IMR-90 (cell line): Measurements from ENCODE around the gene COX14. TPM values are rescaled to one million over a fixed set of nuclear protein-coding genes. Genes with fewer than 3 reads are reported as not detected.

Experiments used
- ATAC-seq: fragments of 200-7000 bp; cut with Tn5 transposase; 2 replicates; pipeline ENCODE4 v1.9.1; 2020; ENCODE audit warnings: low read depth, mild to moderate bottlenecking, moderate library complexity
- BruUV-seq: library from RNA; stranded (reverse); fragments of 400-500 nt; replicated peaks from 2 replicates; lab custom pipeline; 2021; lab: Mats Ljungman, UMichigan
- CTCF ChIA-PET: fragments of 300-600 bp; formaldehyde crosslinking; extraction: SDS; loops from one replicate; lab custom pipeline; 2021; ENCODE audit warnings: antibody characterized with exemption; lab: Yijun Ruan, JAX
- POLR2A ChIA-PET: fragments of 300-600 bp; sonication (Branson Sonifier 250); formaldehyde crosslinking; loops from one replicate; lab custom pipeline; 2022; ENCODE audit warnings: antibody characterized with exemption; ENCODE audit not compliant: unreplicated experiment; lab: Charles Lee
- DNase-seq: peaks from one replicate; pipeline ENCODE4 v3.0.0; 2013
- H2AFZ ChIP-seq: replicated peaks from 2 replicates; pipeline ENCODE3; 2013; ENCODE audit warnings: low read length, mild to moderate bottlenecking; ENCODE audit not compliant: poor library complexity
- H2AK5ac ChIP-seq: 2 replicates; pipeline ENCODE4 v1.6.1; 2013; ENCODE audit warnings: low read depth, low read length, inconsistent platforms
- H2AK9ac ChIP-seq: replicated peaks from 2 replicates; pipeline ENCODE3; 2013; ENCODE audit warnings: mild to moderate bottlenecking, low read depth, low read length, moderate library complexity; ENCODE audit not compliant: poor library complexity
- H2BK120ac ChIP-seq: 2 replicates; pipeline ENCODE4 v1.6.1; 2013; ENCODE audit warnings: low read depth, low read length, inconsistent platforms
- H2BK15ac ChIP-seq: 3 replicates; pipeline ENCODE4 v1.6.1; 2013; ENCODE audit warnings: low read depth, low read length, inconsistent platforms
- H2BK20ac ChIP-seq: 2 replicates; pipeline ENCODE4 v1.6.1; 2013; ENCODE audit warnings: low read depth, mild to moderate bottlenecking, inconsistent platforms, low read length, moderate library complexity
- H2BK5ac ChIP-seq: 2 replicates; pipeline ENCODE4 v1.6.1; 2013; ENCODE audit warnings: mild to moderate bottlenecking, low read depth, low read length, inconsistent platforms; ENCODE audit not compliant: poor library complexity, severe bottlenecking
- H3K14ac ChIP-seq: replicated peaks from 2 replicates; pipeline ENCODE4 v1.6.1; 2013; ENCODE audit warnings: low read depth, low read length, inconsistent platforms
- H3K18ac ChIP-seq: 2 replicates; pipeline ENCODE4 v1.6.1; 2013; ENCODE audit warnings: low read depth, low read length, control low read depth
- H3K23ac ChIP-seq: 2 replicates; pipeline ENCODE4 v1.6.1; 2013; ENCODE audit warnings: low read depth, low read length, inconsistent platforms
- H3K27ac ChIP-seq: 2 replicates; pipeline ENCODE4 v1.5.1; 2013; ENCODE audit warnings: mild to moderate bottlenecking, control low read depth, low read length; ENCODE audit not compliant: insufficient read depth
- H3K27me3 ChIP-seq: 2 replicates; pipeline ENCODE4 v1.6.1; 2013; ENCODE audit warnings: low read length; ENCODE audit not compliant: control insufficient read depth, insufficient read depth
- H3K36me3 ChIP-seq: 2 replicates; pipeline ENCODE4 v1.6.1; 2013; ENCODE audit warnings: low read length, mixed read lengths; ENCODE audit not compliant: control insufficient read depth, insufficient read depth
- H3K4ac ChIP-seq: 2 replicates; pipeline ENCODE4 v1.6.1; 2013; ENCODE audit warnings: low read depth, low read length, inconsistent platforms
- H3K4me1 ChIP-seq: 2 replicates; pipeline ENCODE4 v1.6.1; 2013; ENCODE audit warnings: low read length, mixed read lengths; ENCODE audit not compliant: control insufficient read depth, insufficient read depth
- H3K4me2 ChIP-seq: 2 replicates; pipeline ENCODE4 v1.6.1; 2013; ENCODE audit warnings: low read depth, mild to moderate bottlenecking, control low read depth, low read length, moderate library complexity
- H3K4me3 ChIP-seq: 2 replicates; pipeline ENCODE4 v1.5.1; 2013; ENCODE audit warnings: low read depth, mild to moderate bottlenecking, control low read depth, low read length, moderate library complexity; ENCODE audit not compliant: insufficient read depth
- H3K56ac ChIP-seq: 2 replicates; pipeline ENCODE4 v1.6.1; 2013; ENCODE audit warnings: low read length, inconsistent platforms; ENCODE audit not compliant: insufficient read depth; ENCODE audit errors: extremely low read depth
- H3K79me1 ChIP-seq, 2 experiments: 2 replicates each; pipeline ENCODE4 v1.6.1; 2013; ENCODE audit warnings: low read length in 2 of 2, inconsistent platforms in 1 of 2, low read depth in 1 of 2
- H3K9ac ChIP-seq: 2 replicates; pipeline ENCODE4 v1.6.1; 2013; ENCODE audit warnings: low read depth, low read length, control low read depth
- H3K9me1 ChIP-seq: 2 replicates; pipeline ENCODE4 v1.6.1; 2013; ENCODE audit warnings: low read length, inconsistent platforms; ENCODE audit not compliant: insufficient read depth
- H3K9me3 ChIP-seq: 2 replicates; pipeline ENCODE4 v1.6.1; 2013; ENCODE audit warnings: low read length; ENCODE audit not compliant: control insufficient read depth, insufficient read depth
- H4K20me1 ChIP-seq: 2 replicates; pipeline ENCODE4 v1.6.1; 2013; ENCODE audit warnings: low read length, inconsistent platforms; ENCODE audit not compliant: insufficient read depth
- H4K5ac ChIP-seq: 2 replicates; pipeline ENCODE4 v1.6.1; 2013; ENCODE audit warnings: mild to moderate bottlenecking, low read depth, low read length, control low read depth
- H4K8ac ChIP-seq, 2 experiments: 2 replicates each; pipeline ENCODE4 v1.6.1; 2013; ENCODE audit warnings: low read depth in 2 of 2, low read length in 2 of 2, control low read depth in 1 of 2, inconsistent platforms in 1 of 2
- H4K91ac ChIP-seq: 2 replicates; pipeline ENCODE4 v1.6.1; 2013; ENCODE audit warnings: low read depth, low read length, inconsistent platforms; ENCODE audit not compliant: insufficient read depth
- BHLHE40 ChIP-seq: fragments of 150-350 bp; IDR thresholded peaks from 2 replicates; pipeline ENCODE4 v1.6.1; 2016; ENCODE audit warnings: mild to moderate bottlenecking, low read depth, low read length
- CEBPB ChIP-seq: IDR thresholded peaks from 2 replicates; pipeline ENCODE4 v1.6.1; 2012; ENCODE audit warnings: low read depth, low read length, improper control_type of control experiment
- CHD1 ChIP-seq: IDR thresholded peaks from 2 replicates; pipeline ENCODE4 v1.6.1; 2012; ENCODE audit warnings: low read depth, low read length, improper control_type of control experiment
- ELK1 ChIP-seq: fragments of 150-350 bp; IDR thresholded peaks from 2 replicates; pipeline ENCODE4 v1.6.1; 2016; ENCODE audit warnings: low read depth, mild to moderate bottlenecking, low read length, moderate library complexity, borderline replicate concordance
- FOS ChIP-seq: fragments of 150-350 bp; IDR thresholded peaks from 2 replicates; pipeline ENCODE4 v1.6.1; 2016; ENCODE audit warnings: low read depth, low read length
- MAFK ChIP-seq: IDR thresholded peaks from 2 replicates; pipeline ENCODE4 v1.6.1; 2012; ENCODE audit warnings: low read depth, low read length, improper control_type of control experiment
- MAZ ChIP-seq: IDR thresholded peaks from 2 replicates; pipeline ENCODE4 v1.6.1; 2012; ENCODE audit warnings: low read depth, mild to moderate bottlenecking, low read length, improper control_type of control experiment, moderate library complexity, borderline replicate concordance
- MXI1 ChIP-seq: IDR thresholded peaks from 2 replicates; pipeline ENCODE4 v1.6.1; 2012; ENCODE audit warnings: low read depth, mild to moderate bottlenecking, low read length, moderate library complexity, borderline replicate concordance
- NFE2L2 ChIP-seq: fragments of 150-350 bp; IDR thresholded peaks from 2 replicates; pipeline ENCODE4 v1.6.1; 2016; ENCODE audit warnings: low read depth, mild to moderate bottlenecking, low read length
- POLR2A ChIP-seq: IDR thresholded peaks from 2 replicates; pipeline ENCODE4 v1.6.1; 2012; ENCODE audit warnings: mild to moderate bottlenecking, low read depth, low read length
- RAD21 ChIP-seq: IDR thresholded peaks from 2 replicates; pipeline ENCODE4 v1.6.1; 2012; ENCODE audit warnings: low read length, improper control_type of control experiment
- RCOR1 ChIP-seq: IDR thresholded peaks from 2 replicates; pipeline ENCODE4 v1.6.1; 2012; ENCODE audit warnings: mild to moderate bottlenecking, low read length, improper control_type of control experiment; ENCODE audit not compliant: insufficient replicate concordance
- SMC3 ChIP-seq: fragments of 150-350 bp; IDR thresholded peaks from 2 replicates; pipeline ENCODE4 v1.6.1; 2016; ENCODE audit warnings: low read depth, mild to moderate bottlenecking, antibody characterized with exemption, low read length, moderate library complexity
- WGBS, 2 experiments: methylation state at CpG; one replicate each; pipeline versions ENCODE4 v1.1.5 to v1.1.7; 2013; ENCODE audit warnings: missing lambda C conversion rate in 2 of 2; ENCODE audit not compliant: insufficient read length in 1 of 2; ENCODE audit errors: extremely low coverage in 2 of 2; 5-methylcytosine and 5-hydroxymethylcytosine counted together
- dilution Hi-C: fragments of 300-500 bp; cut with HindIII; formaldehyde crosslinking; loops from one replicate; pipeline ENCODE4 v1.14.3; 2018; ENCODE audit warnings: low sequenced_read_pairs; ENCODE audit not compliant: unreplicated experiment
- in situ Hi-C: fragments of 300-500 bp; cut with MboI; formaldehyde crosslinking; loops from 3 replicates; pipeline ENCODE4 v1.14.3; 2019; ENCODE audit warnings: low sequenced_read_pairs, inconsistent platforms, mixed read lengths
- intact Hi-C: fragments of 100-400 bp; cut with micrococcal nuclease; formaldehyde crosslinking; loops from 2 replicates; pipeline ENCODE4 v1.10.0; 2022
- polyA plus RNA-seq, 3 experiments: library from polyadenylated mRNA; depleted of rRNA; stranded (reverse); fragments of >200 nt; gene quantifications; 2 replicates each; pipeline ENCODE4 v1.2.3, GENCODE V29; 2012; ENCODE audit warnings: low replicate concordance in 1 of 3
- total RNA-seq: library from RNA; depleted of rRNA; stranded (reverse); fragments of >200 nt; gene quantifications from 2 replicates; pipeline ENCODE4 v1.2.3, GENCODE V29; 2012

Gene COX14
- total and polyA plus RNA-seq, 2 of the 4 experiments (the other 2 are of a cell fraction): 30.8 to 81.8 TPM

- no peak overlapping the region for H4K8ac ChIP-seq
- DNase-seq (no peak), ATAC-seq (no peak)
- H2BK15ac ChIP-seq: no peak overlapping the region
- no peak overlapping the region for H4K5ac ChIP-seq
- no TSS peak for BruUV-seq
- H3K4me1 ChIP-seq: peaks cover 4% of the 10 kb centered on the region
- no peak overlapping the region; the same call in 1 of the 2 replicates for H3K4ac ChIP-seq
- H3K9ac ChIP-seq: no peak overlapping the region
- H3K4me2 ChIP-seq: no peak overlapping the region
- H3K23ac ChIP-seq: no peak overlapping the region
- H3K79me1 ChIP-seq: peaks cover 4 to 31% of the 10 kb centered on the region in 2 experiments
- H3K36me3 ChIP-seq: peaks cover 9% of the 10 kb centered on the region
- no peak for TF ChIP-seq RCOR1
- no peak for TF ChIP-seq SMC3
- TF ChIP-seq MXI1: no peak
- TF ChIP-seq FOS: no peak
- no peak for TF ChIP-seq CEBPB
- TF ChIP-seq CHD1: no peak
- no peak for TF ChIP-seq POLR2A
- no peak for TF ChIP-seq ELK1
- TF ChIP-seq BHLHE40: no peak
- TF ChIP-seq NFE2L2: no peak
- no peak for TF ChIP-seq RAD21
- TF ChIP-seq MAZ: no peak
- no peak for TF ChIP-seq MAFK
- H3K27me3 ChIP-seq: no peaks in the 10 kb centered on the region
- no peak overlapping the region for H3K14ac ChIP-seq
- H2BK20ac ChIP-seq: no peak overlapping the region
- no peak overlapping the region for H2AK5ac ChIP-seq
- H4K20me1 ChIP-seq: peaks cover 11% of the 10 kb centered on the region
- H3K27ac ChIP-seq: no peak overlapping the region
- dilution Hi-C loops (no loop called here), in situ Hi-C loops (no loop called here), intact Hi-C loops (no loop called here)
- H2AK9ac ChIP-seq: peak overlapping the region; percentile 35
- H2BK5ac ChIP-seq: no peak overlapping the region
- no CpG with 5 or more reads among the region's 7 CpGs for WGBS, 2 experiments
- H3K9me3 ChIP-seq: no peaks in the 10 kb centered on the region
- H2AFZ ChIP-seq: no peak overlapping the region
- H3K9me1 ChIP-seq: no peaks in the 10 kb centered on the region
- H4K91ac ChIP-seq: no peak overlapping the region
- H3K18ac ChIP-seq: no peak overlapping the region
- ChIA-PET POLR2A (no interaction called here), CTCF (interaction anchor here (0.6 kb wide), 1 partner anchor 75 kb away, joined by 3 read pairs; no protein-coding TSS in a partner anchor)
- H3K56ac ChIP-seq: no peak overlapping the region
- no peak overlapping the region for H3K4me3 ChIP-seq
- no peak overlapping the region for H2BK120ac ChIP-seq
These were observed 29.4 kb upstream of the COX14 start for GRCh38 chr12:50082644-50083043.
